ENCODE measurements around the gene CHD9NB. TPM values are rescaled to one million over a fixed set of nuclear protein-coding genes. Genes with fewer than 3 reads are reported as not detected.

CHD9NB gene
- total RNA-seq, 3 donors from 2014 or later (not counting 1 experiment from before 2014, with no cell fraction given): 0.26 TPM; not detected in 2

GRCh38 chr16:53058441-53058840 lies 5.7 kb upstream of the CHD9NB start:
- H3K27ac ChIP-seq (ENCODE audit: low read length): no peak overlapping the region

GRCh38 chr16:53057658-53058057 lies 5.0 kb upstream of the CHD9NB start:
- Mint-ChIP-seq H3K4me1 (peaks cover 45% of the 10 kb centered on the region in 2 donors), H3K27me3 (ENCODE audit: low read depth in 2 of 2) (no peaks in the 10 kb centered on the region), H3K9me3 (no peaks in the 10 kb centered on the region), H3K27ac (peak overlapping the region in 1 of 2 donors; percentile 25), H3K4me3 (no peak overlapping the region), H3K36me3 (no peaks in the 10 kb centered on the region)
- no peak for TF ChIP-seq CTCF (IDR thresholded peaks at IDR 0.05)
- Histone ChIP-seq H3K27ac (ENCODE audit: low read length) (no peak overlapping the region), H3K9me3 (ENCODE audit: control insufficient read depth, insufficient read depth, low read length) (no peaks in the 10 kb centered on the region), H3K4me1 (ENCODE audit: control insufficient read depth, insufficient read depth, low read length) (peaks cover 71% of the 10 kb centered on the region), H3K36me3 (ENCODE audit: control insufficient read depth, insufficient read depth, low read length) (no peaks in the 10 kb centered on the region), H3K4me3 (ENCODE audit: low read length) (no peak overlapping the region), H3K27me3 (ENCODE audit: control insufficient read depth, insufficient read depth, low read length) (no peaks in the 10 kb centered on the region)
- 84% methylated on average over 7 of the region's 8 CpGs for WGBS (ENCODE audit: insufficient coverage)
- DNase-seq (no peak), ATAC-seq (no peak)
- intact Hi-C loops (cut with micrococcal nuclease): loop anchor here (10.0 kb wide), 1 partner anchor 457 kb away; no protein-coding TSS in a partner anchor

More at GRCh38 chr16:53058441-53058840, 5.7 kb upstream of the CHD9NB start:
- Mint-ChIP-seq H3K27ac (peak overlapping the region in 1 of 2 donors; percentile 25), H3K4me1 (peaks cover 45% of the 10 kb centered on the region in 2 donors), H3K9me3 (no peaks in the 10 kb centered on the region), H3K36me3 (no peaks in the 10 kb centered on the region), H3K4me3 (no peak overlapping the region), H3K27me3 (ENCODE audit: low read depth in 2 of 2) (no peaks in the 10 kb centered on the region)
- no peaks in the 10 kb centered on the region for H3K9me3 ChIP-seq (ENCODE audit: control insufficient read depth, insufficient read depth, low read length)
- H3K4me1 ChIP-seq (ENCODE audit: control insufficient read depth, insufficient read depth, low read length): peaks cover 73% of the 10 kb centered on the region
- H3K36me3 ChIP-seq (ENCODE audit: control insufficient read depth, insufficient read depth, low read length): no peaks in the 10 kb centered on the region
- ATAC-seq (no peak), DNase-seq (no peak)
- H3K27me3 ChIP-seq (ENCODE audit: control insufficient read depth, insufficient read depth, low read length): no peaks in the 10 kb centered on the region
- 96% methylated on average over 4 of the region's 5 CpGs for WGBS (ENCODE audit: insufficient coverage)
- no peak overlapping the region for H3K4me3 ChIP-seq (ENCODE audit: low read length)
- TF ChIP-seq CTCF (IDR thresholded peaks at IDR 0.05): no peak
- intact Hi-C loops (cut with micrococcal nuclease): loop anchor here (10.0 kb wide), 1 partner anchor 456 kb away; no protein-coding TSS in a partner anchor

- H3K4me1 Mint-ChIP-seq: peaks cover 37% of the 10 kb centered on the region in 2 donors
- no peak for TF ChIP-seq CTCF (IDR thresholded peaks at IDR 0.05)
- DNase-seq: no peak
- Histone ChIP-seq H3K4me3 (ENCODE audit: low read length) (no peak overlapping the region), H3K4me1 (ENCODE audit: control insufficient read depth, insufficient read depth, low read length) (peaks cover 60% of the 10 kb centered on the region), H3K36me3 (ENCODE audit: control insufficient read depth, insufficient read depth, low read length) (no peaks in the 10 kb centered on the region), H3K9me3 (ENCODE audit: control insufficient read depth, insufficient read depth, low read length) (no peaks in the 10 kb centered on the region), H3K27me3 (ENCODE audit: control insufficient read depth, insufficient read depth, low read length) (no peaks in the 10 kb centered on the region), H3K27ac (ENCODE audit: low read length) (no peak overlapping the region)
- no peak for ATAC-seq
- intact Hi-C loops (cut with micrococcal nuclease): loop anchor here (10.0 kb wide), 1 partner anchor 458 kb away; no protein-coding TSS in a partner anchor
- no peaks in the 10 kb centered on the region for H3K9me3 Mint-ChIP-seq
- no peaks in the 10 kb centered on the region for H3K27me3 Mint-ChIP-seq (ENCODE audit: low read depth in 2 of 2)
- H3K27ac Mint-ChIP-seq: peak overlapping the region in 1 of 2 donors; percentile 92
- WGBS (ENCODE audit: insufficient coverage): 82% methylated on average over 8 of the region's 8 CpGs
- H3K36me3 Mint-ChIP-seq: no peaks in the 10 kb centered on the region
- H3K4me3 Mint-ChIP-seq: peak overlapping the region; percentile 92
These were observed 3.7 kb upstream of the CHD9NB start for GRCh38 chr16:53056392-53056881.

Measured in natural killer cell (primary cell).